ENCODE results near the gene KIAA1328.

DNA sequence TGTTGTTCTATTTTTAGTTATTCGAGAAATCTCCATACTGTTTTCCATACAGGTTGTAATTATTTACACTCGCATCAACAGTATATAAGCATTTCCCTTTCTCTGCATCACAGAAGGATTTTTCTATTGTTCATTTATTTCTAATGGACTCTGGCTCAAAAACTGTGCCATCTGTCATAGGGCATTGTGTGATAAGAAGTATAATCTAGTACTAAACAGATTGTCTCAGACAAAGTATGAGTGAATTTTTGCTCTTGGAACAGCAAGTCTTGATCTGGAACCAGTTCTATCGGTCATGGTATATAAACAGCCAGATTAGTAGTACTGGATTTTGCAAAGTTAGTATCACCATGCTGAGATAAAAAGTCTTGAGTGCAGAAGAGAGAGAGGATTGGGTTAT is 145.8 kb downstream of the KIAA1328 start:
- TF ChIP-seq, protein P1, sequence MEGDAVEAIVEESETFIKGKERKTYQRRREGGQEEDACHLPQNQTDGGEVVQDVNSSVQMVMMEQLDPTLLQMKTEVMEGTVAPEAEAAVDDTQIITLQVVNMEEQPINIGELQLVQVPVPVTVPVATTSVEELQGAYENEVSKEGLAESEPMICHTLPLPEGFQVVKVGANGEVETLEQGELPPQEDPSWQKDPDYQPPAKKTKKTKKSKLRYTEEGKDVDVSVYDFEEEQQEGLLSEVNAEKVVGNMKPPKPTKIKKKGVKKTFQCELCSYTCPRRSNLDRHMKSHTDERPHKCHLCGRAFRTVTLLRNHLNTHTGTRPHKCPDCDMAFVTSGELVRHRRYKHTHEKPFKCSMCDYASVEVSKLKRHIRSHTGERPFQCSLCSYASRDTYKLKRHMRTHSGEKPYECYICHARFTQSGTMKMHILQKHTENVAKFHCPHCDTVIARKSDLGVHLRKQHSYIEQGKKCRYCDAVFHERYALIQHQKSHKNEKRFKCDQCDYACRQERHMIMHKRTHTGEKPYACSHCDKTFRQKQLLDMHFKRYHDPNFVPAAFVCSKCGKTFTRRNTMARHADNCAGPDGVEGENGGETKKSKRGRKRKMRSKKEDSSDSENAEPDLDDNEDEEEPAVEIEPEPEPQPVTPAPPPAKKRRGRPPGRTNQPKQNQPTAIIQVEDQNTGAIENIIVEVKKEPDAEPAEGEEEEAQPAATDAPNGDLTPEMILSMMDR (IDR thresholded peaks at IDR 0.05; ENCODE audit: low read depth, low read length, missing input control), result no peak
- TF ChIP-seq, protein P2, sequence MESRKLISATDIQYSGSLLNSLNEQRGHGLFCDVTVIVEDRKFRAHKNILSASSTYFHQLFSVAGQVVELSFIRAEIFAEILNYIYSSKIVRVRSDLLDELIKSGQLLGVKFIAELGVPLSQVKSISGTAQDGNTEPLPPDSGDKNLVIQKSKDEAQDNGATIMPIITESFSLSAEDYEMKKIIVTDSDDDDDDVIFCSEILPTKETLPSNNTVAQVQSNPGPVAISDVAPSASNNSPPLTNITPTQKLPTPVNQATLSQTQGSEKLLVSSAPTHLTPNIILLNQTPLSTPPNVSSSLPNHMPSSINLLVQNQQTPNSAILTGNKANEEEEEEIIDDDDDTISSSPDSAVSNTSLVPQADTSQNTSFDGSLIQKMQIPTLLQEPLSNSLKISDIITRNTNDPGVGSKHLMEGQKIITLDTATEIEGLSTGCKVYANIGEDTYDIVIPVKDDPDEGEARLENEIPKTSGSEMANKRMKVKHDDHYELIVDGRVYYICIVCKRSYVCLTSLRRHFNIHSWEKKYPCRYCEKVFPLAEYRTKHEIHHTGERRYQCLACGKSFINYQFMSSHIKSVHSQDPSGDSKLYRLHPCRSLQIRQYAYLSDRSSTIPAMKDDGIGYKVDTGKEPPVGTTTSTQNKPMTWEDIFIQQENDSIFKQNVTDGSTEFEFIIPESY (IDR thresholded peaks at IDR 0.05), result no peak
- TF ChIP-seq TAF1 (conservative IDR thresholded peaks at IDR 0.05) (no peak), GABPA (IDR thresholded peaks at IDR 0.05 in 1 of 2, conservative IDR thresholded peaks at IDR 0.05 in 1 of 2) (no peak)
- TF ChIP-seq, protein P3, sequence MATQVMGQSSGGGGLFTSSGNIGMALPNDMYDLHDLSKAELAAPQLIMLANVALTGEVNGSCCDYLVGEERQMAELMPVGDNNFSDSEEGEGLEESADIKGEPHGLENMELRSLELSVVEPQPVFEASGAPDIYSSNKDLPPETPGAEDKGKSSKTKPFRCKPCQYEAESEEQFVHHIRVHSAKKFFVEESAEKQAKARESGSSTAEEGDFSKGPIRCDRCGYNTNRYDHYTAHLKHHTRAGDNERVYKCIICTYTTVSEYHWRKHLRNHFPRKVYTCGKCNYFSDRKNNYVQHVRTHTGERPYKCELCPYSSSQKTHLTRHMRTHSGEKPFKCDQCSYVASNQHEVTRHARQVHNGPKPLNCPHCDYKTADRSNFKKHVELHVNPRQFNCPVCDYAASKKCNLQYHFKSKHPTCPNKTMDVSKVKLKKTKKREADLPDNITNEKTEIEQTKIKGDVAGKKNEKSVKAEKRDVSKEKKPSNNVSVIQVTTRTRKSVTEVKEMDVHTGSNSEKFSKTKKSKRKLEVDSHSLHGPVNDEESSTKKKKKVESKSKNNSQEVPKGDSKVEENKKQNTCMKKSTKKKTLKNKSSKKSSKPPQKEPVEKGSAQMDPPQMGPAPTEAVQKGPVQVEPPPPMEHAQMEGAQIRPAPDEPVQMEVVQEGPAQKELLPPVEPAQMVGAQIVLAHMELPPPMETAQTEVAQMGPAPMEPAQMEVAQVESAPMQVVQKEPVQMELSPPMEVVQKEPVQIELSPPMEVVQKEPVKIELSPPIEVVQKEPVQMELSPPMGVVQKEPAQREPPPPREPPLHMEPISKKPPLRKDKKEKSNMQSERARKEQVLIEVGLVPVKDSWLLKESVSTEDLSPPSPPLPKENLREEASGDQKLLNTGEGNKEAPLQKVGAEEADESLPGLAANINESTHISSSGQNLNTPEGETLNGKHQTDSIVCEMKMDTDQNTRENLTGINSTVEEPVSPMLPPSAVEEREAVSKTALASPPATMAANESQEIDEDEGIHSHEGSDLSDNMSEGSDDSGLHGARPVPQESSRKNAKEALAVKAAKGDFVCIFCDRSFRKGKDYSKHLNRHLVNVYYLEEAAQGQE (IDR thresholded peaks at IDR 0.05), result no peak
